ENCODE measurements around the gene PCIF1.
"Not testable (repeated sequence)": the region's sequence is repeated elsewhere in the genome, so short reads cannot be mapped to it uniquely, and the experiment has no call there.

Gene PCIF1

DNA sequence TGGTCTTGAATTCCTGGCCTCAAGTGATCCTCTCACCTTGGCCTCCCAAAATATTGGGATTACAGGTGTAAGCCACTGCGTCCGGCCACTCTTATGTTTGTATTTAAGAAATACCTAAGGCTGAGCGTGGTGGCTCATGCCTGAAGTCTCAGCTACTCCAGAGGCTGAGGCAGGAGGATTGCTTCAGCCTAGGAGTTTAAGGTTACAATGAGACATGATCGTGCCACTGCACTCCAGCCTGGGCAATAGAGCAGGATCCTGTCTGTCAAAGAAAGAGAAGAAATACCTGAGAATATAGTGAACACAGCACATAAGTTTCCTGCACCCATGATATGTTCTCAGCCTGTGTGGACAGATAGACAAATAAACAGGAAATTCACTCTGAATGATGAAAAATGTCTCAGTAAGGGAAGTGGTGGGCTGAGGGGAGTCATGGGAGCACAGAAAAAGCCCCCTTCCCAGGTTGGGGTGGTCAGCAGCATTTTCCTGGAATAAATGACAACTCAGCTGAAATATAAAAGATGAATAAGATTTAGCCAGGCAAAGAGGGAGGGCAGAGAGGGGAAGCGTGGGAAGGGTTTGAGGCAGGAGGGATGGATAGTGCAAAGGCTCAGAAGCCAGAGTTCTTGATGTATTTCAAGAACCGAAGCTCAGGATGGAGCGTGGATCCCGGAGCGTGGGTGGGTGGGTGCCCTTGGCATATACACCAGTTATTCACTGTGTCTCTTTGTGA lies 60.4 kb downstream of the PCIF1 start:
- no peak for DNase-seq (ENCODE audit: low read depth in 2 of 2)

DNA sequence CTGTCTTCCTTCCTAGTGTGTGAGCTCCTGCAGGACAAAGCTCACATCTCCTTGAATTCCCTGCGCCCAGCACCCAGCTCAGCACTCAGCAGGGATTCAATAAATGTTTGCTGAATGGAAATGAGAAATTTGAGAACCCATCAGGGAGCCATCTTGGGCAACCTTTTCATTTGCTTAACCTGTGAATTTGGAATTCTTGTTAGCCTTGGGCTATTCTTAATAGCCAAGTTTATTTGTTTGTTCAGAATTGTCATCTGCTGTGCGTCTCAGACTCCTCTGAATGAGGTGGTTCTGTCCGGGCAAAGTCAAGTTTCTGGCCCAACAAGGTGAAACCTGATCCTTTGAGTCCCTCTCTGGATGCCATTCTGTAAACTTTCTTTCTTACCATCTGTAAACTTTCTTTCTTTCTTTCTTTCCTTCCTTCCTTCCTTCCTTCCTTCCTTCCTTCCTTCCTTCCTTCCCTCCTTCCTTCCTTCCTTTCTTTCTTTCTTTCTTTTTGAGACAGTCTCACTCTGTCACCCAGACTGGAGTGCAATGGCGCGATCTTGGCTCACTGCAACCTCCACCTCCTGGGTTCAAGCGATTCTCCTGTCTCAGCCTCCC lies 61.1 kb downstream of the PCIF1 start:
- DNase-seq (ENCODE audit: low read depth in 2 of 2): not testable (repeated sequence)

DNA sequence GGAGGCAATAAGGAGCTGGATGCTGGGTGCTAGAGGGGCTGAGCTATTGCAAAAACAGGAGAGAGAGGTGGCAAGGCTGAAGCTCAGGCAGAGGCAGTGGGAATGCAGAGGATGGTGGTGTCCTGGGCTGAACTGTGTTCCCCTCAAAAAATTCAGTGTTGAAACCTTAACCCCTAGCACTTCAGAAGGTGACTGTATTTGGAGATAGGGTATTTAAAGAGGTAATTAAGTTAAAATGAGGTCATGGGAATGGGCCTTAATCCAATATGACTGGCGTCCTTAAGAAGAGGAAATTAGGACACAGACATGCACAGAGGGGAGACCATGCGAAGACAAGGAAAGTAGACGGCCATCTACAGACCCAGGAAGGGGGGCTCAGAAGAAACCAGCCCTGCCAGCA lies 62.7 kb downstream of the PCIF1 start:
- no peak for DNase-seq (ENCODE audit: low read depth in 2 of 2)
